Measurements from ENCODE around the gene PSAPL1. TPM values are rescaled to one million over a fixed set of nuclear protein-coding genes. Genes with fewer than 3 reads are reported as not detected.
A peak's percentile ranks its signal among the peaks of the same experiment; 100 is the strongest.

Gene PSAPL1
- total RNA-seq, 1 donor from 2014 or later = not detected

GRCh38 chr4:7431696-7432530 is 2.8 kb downstream of the PSAPL1 start:
- H3K9me3 ChIP-seq = no peaks in the 10 kb centered on the region
- ATAC-seq = peak in 1 of 2 donors; percentile 19
- no peak overlapping the region for H3K27ac ChIP-seq
- intact Hi-C loops (cut with DNase I) = no loop called here
- no peaks in the 10 kb centered on the region for H3K27me3 ChIP-seq (ENCODE audit: low read depth)
- H3K36me3 ChIP-seq = no peaks in the 10 kb centered on the region
- DNase-seq = peak; percentile 59
- H3K4me1 ChIP-seq = peaks cover 15% of the 10 kb centered on the region
- H3K4me3 ChIP-seq = no peak overlapping the region
- TF ChIP-seq CTCF (IDR thresholded peaks at IDR 0.05) = no peak

GRCh38 chr4:7430965-7431695 is 3.6 kb downstream of the PSAPL1 start:
- Histone ChIP-seq H3K27me3 (ENCODE audit: low read depth) (no peaks in the 10 kb centered on the region), H3K4me1 (peaks cover 14% of the 10 kb centered on the region), H3K36me3 (no peaks in the 10 kb centered on the region), H3K9me3 (no peaks in the 10 kb centered on the region), H3K27ac (no peak overlapping the region), H3K4me3 (no peak overlapping the region)
- no peak for ATAC-seq
- intact Hi-C loops (cut with DNase I) = no loop called here
- DNase-seq = peak; percentile 39
- no peak for TF ChIP-seq CTCF (IDR thresholded peaks at IDR 0.05)

- Histone ChIP-seq H3K36me3 (no peaks in the 10 kb centered on the region), H3K27ac (no peak overlapping the region), H3K4me1 (peaks cover 7% of the 10 kb centered on the region), H3K4me3 (no peak overlapping the region), H3K9me3 (no peaks in the 10 kb centered on the region), H3K27me3 (ENCODE audit: low read depth) (no peaks in the 10 kb centered on the region)
- no peak for TF ChIP-seq CTCF (IDR thresholded peaks at IDR 0.05)
- intact Hi-C loops (cut with DNase I) = no loop called here
- DNase-seq = peak; percentile 63
- peak; percentile 51 to 61 for ATAC-seq
These were observed 4.3 kb downstream of the PSAPL1 start for GRCh38 chr4:7430368-7430964.

GRCh38 chr4:7429601-7430078 is 5.1 kb downstream of the PSAPL1 start:
- Histone ChIP-seq H3K36me3 (no peaks in the 10 kb centered on the region), H3K4me1 (peaks cover 1% of the 10 kb centered on the region), H3K27me3 (ENCODE audit: low read depth) (no peaks in the 10 kb centered on the region), H3K4me3 (no peak overlapping the region), H3K27ac (no peak overlapping the region), H3K9me3 (no peaks in the 10 kb centered on the region)
- TF ChIP-seq CTCF (IDR thresholded peaks at IDR 0.05) = no peak
- intact Hi-C loops (cut with DNase I) = no loop called here
- ATAC-seq (no peak), DNase-seq (peak; percentile 31)

GRCh38 chr4:7429069-7429416 is 5.7 kb downstream of the PSAPL1 start:
- DNase-seq (peak; percentile 31), ATAC-seq (no peak)
- no peak for TF ChIP-seq CTCF (IDR thresholded peaks at IDR 0.05)
- Histone ChIP-seq H3K9me3 (no peaks in the 10 kb centered on the region), H3K27me3 (ENCODE audit: low read depth) (no peaks in the 10 kb centered on the region), H3K36me3 (no peaks in the 10 kb centered on the region), H3K4me1 (no peaks in the 10 kb centered on the region), H3K27ac (no peak overlapping the region), H3K4me3 (no peak overlapping the region)
- intact Hi-C loops (cut with DNase I) = no loop called here

All from lower lobe of right lung (tissue), 2 donors.